Measurements from ENCODE around the gene CAMK2D.
"Not testable (repeated sequence)": the region's sequence is repeated elsewhere in the genome, so short reads cannot be mapped to it uniquely, and the experiment has no call there.

CAMK2D gene

GRCh38 chr4:113761620-113762185, at the start of gene CAMK2D:
CAMK2D (minus strand) TSS chr4:113761738; CDS start chr4:113761068, 670 bp downstream.
- TF ChIP-seq CTCF (conservative IDR thresholded peaks at IDR 0.05; ENCODE audit: low read length) = peak; percentile 66
- peak; percentile 86 for DNase-seq (ENCODE audit: low read depth)
- H3K4me3 ChIP-seq (ENCODE audit: low read length) = peak within 1 kb of the TSS; percentile 88

GRCh38 chr4:113810906-113811305, 49.4 kb upstream of the CAMK2D start:
- no peak for TF ChIP-seq CTCF (conservative IDR thresholded peaks at IDR 0.05; ENCODE audit: low read length)
- H3K4me3 ChIP-seq (ENCODE audit: low read length) = no peak overlapping the region
- peak; percentile 84 for DNase-seq (ENCODE audit: low read depth)

GRCh38 chr4:113809311-113809710, 47.8 kb upstream of the CAMK2D start:
- DNase-seq (ENCODE audit: low read depth) = peak; percentile 39
- no peak for TF ChIP-seq CTCF (conservative IDR thresholded peaks at IDR 0.05; ENCODE audit: low read length)
- H3K4me3 ChIP-seq (ENCODE audit: low read length) = no peak overlapping the region

- DNase-seq (ENCODE audit: low read depth) = no peak
- no peak overlapping the region for H3K4me3 ChIP-seq (ENCODE audit: low read length)
- TF ChIP-seq CTCF (conservative IDR thresholded peaks at IDR 0.05; ENCODE audit: low read length) = no peak
These were observed 45.3 kb upstream of the CAMK2D start for GRCh38 chr4:113806850-113807249.

GRCh38 chr4:113801882-113802281, 40.3 kb upstream of the CAMK2D start:
- no peak for TF ChIP-seq CTCF (conservative IDR thresholded peaks at IDR 0.05; ENCODE audit: low read length)
- no peak for DNase-seq (ENCODE audit: low read depth)
- H3K4me3 ChIP-seq (ENCODE audit: low read length) = no peak overlapping the region

- DNase-seq (ENCODE audit: low read depth); H3K4me3 ChIP-seq (ENCODE audit: low read length): not testable (repeated sequence)
These were observed 34.8 kb upstream of the CAMK2D start for GRCh38 chr4:113796381-113796780.

GRCh38 chr4:113790478-113790877, 28.9 kb upstream of the CAMK2D start:
- DNase-seq (ENCODE audit: low read depth) = no peak
- TF ChIP-seq CTCF (conservative IDR thresholded peaks at IDR 0.05; ENCODE audit: low read length) = no peak

GRCh38 chr4:113788888-113789287, 27.4 kb upstream of the CAMK2D start:
- H3K4me3 ChIP-seq (ENCODE audit: low read length) = no peak overlapping the region
- no peak for TF ChIP-seq CTCF (conservative IDR thresholded peaks at IDR 0.05; ENCODE audit: low read length)
- no peak for DNase-seq (ENCODE audit: low read depth)

More at GRCh38 chr4:113790478-113790877, 28.9 kb upstream of the CAMK2D start:
- H3K4me3 ChIP-seq (ENCODE audit: low read length) = no peak overlapping the region
